Panc1 (cell line): ENCODE data around the gene KAZN.

ENCODE experiments used
- CTCF ChIP-seq: fragments of 450-650 bp; IDR thresholded peaks from 2 replicates; pipeline ENCODE4 v1.5.1; 2017; ENCODE audit warnings: mild to moderate bottlenecking
- POLR2AphosphoS5 ChIP-seq: IDR thresholded peaks from 2 replicates; pipeline ENCODE4 v1.6.1; 2012; ENCODE audit warnings: mild to moderate bottlenecking, low read depth, low read length, moderate library complexity
- REST ChIP-seq, 2 experiments: IDR thresholded peaks; 2 replicates each; pipeline ENCODE4 v1.6.1; 2011 to 2012; ENCODE audit warnings: low read depth in 2 of 2, control low read depth in 1 of 2, low read length in 1 of 2, mild to moderate bottlenecking in 1 of 2, moderate library complexity in 1 of 2; ENCODE audit not compliant: insufficient read depth in 1 of 2
- SIN3A ChIP-seq: IDR thresholded peaks from 2 replicates; pipeline ENCODE4 v1.6.1; 2012; ENCODE audit warnings: low read depth, mild to moderate bottlenecking, low read length, moderate library complexity, borderline replicate concordance; ENCODE audit not compliant: insufficient read depth
- TCF7L2 ChIP-seq: IDR thresholded peaks from 2 replicates; pipeline ENCODE4 v1.6.1; 2011; ENCODE audit warnings: mild to moderate bottlenecking, low read depth, low read length, inconsistent platforms

- TF ChIP-seq REST (IDR thresholded peaks at IDR 0.05; ENCODE audit: insufficient read depth in 1 of 2, low read depth in 2 of 2, low read length in 1 of 2), result no peak
- TF ChIP-seq CTCF, result no peak
- TF ChIP-seq TCF7L2, result no peak
- no peak for TF ChIP-seq POLR2AphosphoS5
- TF ChIP-seq SIN3A, result no peak
Measured at GRCh38 chr1:15123925-15124324, 525.4 kb downstream of the KAZN start.
